CD14-positive monocyte (primary cell): ENCODE measurements around the gene IDH1. TPM values are rescaled to one million over a fixed set of nuclear protein-coding genes. Genes with fewer than 3 reads are reported as not detected.

Experiments used
- DNase-seq, 3 donors: peaks; one replicate each; pipeline ENCODE4 v3.0.0-alpha.2; 2011 to 2022
- H2AFZ ChIP-seq: 2 replicates; pipeline ENCODE4 v1.6.0; 2012; ENCODE audit warnings: mild to moderate bottlenecking, low read depth, low read length, inconsistent platforms; ENCODE audit not compliant: insufficient read depth, poor library complexity, severe bottlenecking
- H3K27ac ChIP-seq, 2 donors: 1 replicate in 1 of 2; 2 replicates in 1 of 2; pipeline ENCODE4 v1.5.1; 2012 to 2013; ENCODE audit warnings: low read length in 2 of 2, control low read depth in 1 of 2, inconsistent platforms in 1 of 2, low read depth in 1 of 2, mild to moderate bottlenecking in 1 of 2
- H3K27me3 ChIP-seq, 2 donors: one replicate each; pipeline versions ENCODE4 v1.6.0 to v1.6.1; 2011 to 2013; ENCODE audit warnings: low read length in 2 of 2; ENCODE audit not compliant: control insufficient read depth in 2 of 2, insufficient read depth in 2 of 2
- H3K36me3 ChIP-seq, 2 donors: replicated peaks in 1 of 2; 1 replicate in 1 of 2; 2 replicates in 1 of 2; pipeline versions ENCODE4 v1.5.1 to v1.6.1; 2012 to 2013; ENCODE audit warnings: low read length in 2 of 2, control low read depth in 1 of 2, inconsistent platforms in 1 of 2, mild to moderate bottlenecking in 1 of 2; ENCODE audit not compliant: insufficient read depth in 2 of 2, control insufficient read depth in 1 of 2
- H3K4me1 ChIP-seq, 2 donors: 1 replicate in 1 of 2; 2 replicates in 1 of 2; pipeline versions ENCODE4 v1.5.1 to v1.6.1; 2012 to 2013; ENCODE audit warnings: low read length in 2 of 2, control low read depth in 1 of 2, inconsistent platforms in 1 of 2, mild to moderate bottlenecking in 1 of 2, moderate library complexity in 1 of 2; ENCODE audit not compliant: insufficient read depth in 2 of 2, control insufficient read depth in 1 of 2
- H3K4me2 ChIP-seq: replicated peaks from 2 replicates; pipeline ENCODE3; 2012; ENCODE audit warnings: low read length, moderate library complexity, mild to moderate bottlenecking; ENCODE audit not compliant: poor library complexity, severe bottlenecking; ENCODE audit errors: extremely low read depth
- H3K4me3 ChIP-seq, 3 experiments: fragments of 200-600 bp in 1 of 3; sonication (generic) in 1 of 3; replicated peaks in 1 of 3; 1 replicate in 2 of 3; 2 replicates in 1 of 3; pipeline ENCODE4 v1.5.1; 2011 to 2013; ENCODE audit warnings: low read length in 3 of 3, mild to moderate bottlenecking in 3 of 3, control low read depth in 2 of 3, low read depth in 2 of 3, inconsistent platforms in 1 of 3, moderate library complexity in 1 of 3
- H3K79me2 ChIP-seq: 2 replicates; pipeline ENCODE4 v1.6.0; 2012; ENCODE audit warnings: mild to moderate bottlenecking, control low read depth, inconsistent platforms, low read length, moderate library complexity; ENCODE audit not compliant: insufficient read depth
- H3K9ac ChIP-seq: 2 replicates; pipeline ENCODE4 v1.6.0; 2017; ENCODE audit warnings: low read length, mild to moderate bottlenecking; ENCODE audit not compliant: insufficient read depth, poor library complexity, severe bottlenecking
- H3K9me3 ChIP-seq, 2 donors: replicated peaks in 1 of 2; 1 replicate in 1 of 2; 2 replicates in 1 of 2; pipeline versions ENCODE4 v1.5.1 to v1.6.1; 2012 to 2013; ENCODE audit warnings: low read length in 2 of 2, control low read depth in 1 of 2; ENCODE audit not compliant: control insufficient read depth in 1 of 2, insufficient read depth in 1 of 2
- H4K20me1 ChIP-seq: 2 replicates; pipeline ENCODE4 v1.6.0; 2012; ENCODE audit warnings: mild to moderate bottlenecking, low read length, control low read depth, moderate library complexity; ENCODE audit not compliant: insufficient read depth
- H3K27ac Mint-ChIP-seq, 7 donors: one replicate each; pipeline ENCODE4 v1.8.0; 2020; ENCODE audit warnings: mild to moderate bottlenecking in 7 of 7, mixed read lengths in 7 of 7, moderate library complexity in 6 of 7, inconsistent platforms in 2 of 7
- H3K27me3 Mint-ChIP-seq, 3 donors: one replicate each; pipeline ENCODE4 v1.8.0; 2021 to 2022; ENCODE audit warnings: low read depth in 3 of 3, mild to moderate bottlenecking in 3 of 3, mixed read lengths in 3 of 3, moderate library complexity in 3 of 3, inconsistent platforms in 1 of 3
- H3K36me3 Mint-ChIP-seq, 2 donors: one replicate each; pipeline ENCODE4 v1.8.0; 2020; ENCODE audit warnings: mixed read lengths in 2 of 2, inconsistent platforms in 1 of 2, mild to moderate bottlenecking in 1 of 2
- H3K4me1 Mint-ChIP-seq: one replicate; pipeline ENCODE4 v1.8.0; 2020; ENCODE audit warnings: mild to moderate bottlenecking, mixed read lengths
- H3K4me3 Mint-ChIP-seq, 2 donors: one replicate each; pipeline ENCODE4 v1.8.0; 2020; ENCODE audit warnings: mild to moderate bottlenecking in 2 of 2, mixed read lengths in 2 of 2, moderate library complexity in 1 of 2
- H3K9me3 Mint-ChIP-seq, 7 donors: one replicate each; pipeline ENCODE4 v1.8.0; 2020 to 2022; ENCODE audit warnings: mixed read lengths in 7 of 7, mild to moderate bottlenecking in 6 of 7, moderate library complexity in 6 of 7, inconsistent platforms in 2 of 7
- CTCF ChIP-seq: fragments of 200-600 bp; IDR thresholded peaks from one replicate; pipeline ENCODE4 v1.8.0; 2022; ENCODE audit warnings: antibody characterized with exemption, mild to moderate bottlenecking
- WGBS: methylation state at CpG from one replicate; pipeline ENCODE4 v1.1.5; 2013; ENCODE audit warnings: missing lambda C conversion rate; ENCODE audit not compliant: insufficient coverage; 5-methylcytosine and 5-hydroxymethylcytosine counted together
- intact Hi-C, 2 donors: fragments of 100-400 bp; cut with micrococcal nuclease; formaldehyde crosslinking; loops; one replicate each; pipeline versions ENCODE4 v1.15.0 to v1.15.1; 2023
- polyA plus RNA-seq, 3 donors: library from polyadenylated mRNA; depleted of rRNA in 1 of 3; unstranded in 2 of 3; stranded (reverse) in 1 of 3; fragments of 300-500 nt in 2 of 3; fragments of >200 nt in 1 of 3; fragmentation: Illumina TruSeq in 2 of 3; gene quantifications; 1 replicate in 2 of 3; 2 replicates in 1 of 3; pipeline ENCODE4 v1.2.3, GENCODE V29; 2012 to 2021

The IDH1 gene
- polyA plus RNA-seq, 3 donors = 33.6 to 120 (median 115) TPM

GRCh38 chr2:208210688-208211451, 44.0 kb downstream of the IDH1 start:
- Histone ChIP-seq H3K27me3 (no peaks in the 10 kb centered on the region), H3K4me2 (no peak overlapping the region), H2AFZ (no peak overlapping the region), H3K27ac (no peak overlapping the region), H3K9ac (no peak overlapping the region), H3K4me1 (no peaks in the 10 kb centered on the region), H4K20me1 (no peaks in the 10 kb centered on the region), H3K9me3 (no peaks in the 10 kb centered on the region), H3K4me3 (no peak overlapping the region), H3K36me3 (no peaks in the 10 kb centered on the region), H3K79me2 (no peaks in the 10 kb centered on the region)
- H3K4me1 Mint-ChIP-seq = peaks cover 3% of the 10 kb centered on the region
- no peak overlapping the region for H3K4me3 Mint-ChIP-seq
- DNase-seq = no peak
- peaks cover 0 to 4% (median 0%) of the 10 kb centered on the region in 7 donors for H3K9me3 Mint-ChIP-seq
- no peaks in the 10 kb centered on the region for H3K36me3 Mint-ChIP-seq
- H3K27me3 Mint-ChIP-seq = peaks cover 0 to 2% (median 0%) of the 10 kb centered on the region in 3 donors
- intact Hi-C loops = no loop called here
- H3K27ac Mint-ChIP-seq = no peak overlapping the region
- no peak for TF ChIP-seq CTCF
- WGBS = 100% methylated on average over 4 of the region's 9 CpGs

DNA sequence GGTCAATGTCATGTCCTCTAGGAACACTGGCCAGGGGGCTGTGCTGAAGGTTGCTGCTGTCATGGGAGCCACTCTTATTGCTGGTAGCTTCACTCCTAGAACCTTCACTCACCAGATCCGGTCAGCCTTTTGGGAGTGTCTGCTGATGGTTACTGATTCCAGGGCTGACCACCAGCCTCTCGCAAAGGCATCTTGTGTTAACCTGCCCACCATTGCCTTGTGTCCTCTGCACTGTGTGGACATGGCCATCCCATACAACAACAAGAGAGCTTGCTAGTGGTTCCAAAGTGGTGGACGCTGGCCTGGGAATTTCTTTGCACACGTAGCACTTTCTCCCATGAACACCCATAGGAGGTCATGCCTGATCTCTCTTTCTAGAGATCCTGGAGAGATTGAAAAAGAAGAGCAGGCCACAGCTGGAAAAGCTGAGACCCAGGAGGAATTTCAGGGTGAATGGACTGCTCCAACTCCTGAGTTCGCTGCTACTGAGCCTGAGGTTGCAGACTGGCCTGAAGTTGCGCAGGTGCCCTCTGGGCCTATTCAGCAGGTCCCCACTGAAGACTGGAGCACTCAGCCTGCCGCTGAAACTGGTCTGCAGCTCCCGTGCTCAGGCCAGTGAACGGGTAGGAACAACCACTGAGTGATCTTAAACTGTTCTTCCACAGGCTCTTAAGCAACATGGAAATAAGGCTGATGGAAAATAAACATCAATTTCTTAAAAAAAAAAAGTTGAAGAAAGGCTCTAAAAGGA, 46.4 kb downstream of the IDH1 start:
- no peak overlapping the region for H3K27ac Mint-ChIP-seq
- Histone ChIP-seq H3K9ac (no peak overlapping the region), H2AFZ (no peak overlapping the region), H3K27me3 (no peaks in the 10 kb centered on the region), H3K4me1 (no peaks in the 10 kb centered on the region), H4K20me1 (no peaks in the 10 kb centered on the region), H3K4me3 (no peak overlapping the region), H3K79me2 (no peaks in the 10 kb centered on the region), H3K36me3 (no peaks in the 10 kb centered on the region), H3K27ac (no peak overlapping the region), H3K9me3 (no peaks in the 10 kb centered on the region), H3K4me2 (no peak overlapping the region)
- peaks cover 0 to 4% (median 0%) of the 10 kb centered on the region in 7 donors for H3K9me3 Mint-ChIP-seq
- H3K4me3 Mint-ChIP-seq = no peak overlapping the region
- intact Hi-C loops = no loop called here
- no peak for TF ChIP-seq CTCF
- 94% methylated on average over 5 of the region's 9 CpGs for WGBS
- H3K4me1 Mint-ChIP-seq = peaks cover 8% of the 10 kb centered on the region
- H3K27me3 Mint-ChIP-seq = peaks cover 0 to 2% (median 0%) of the 10 kb centered on the region in 3 donors
- no peaks in the 10 kb centered on the region for H3K36me3 Mint-ChIP-seq
- DNase-seq = no peak
